HG03432 (cell line): ENCODE results near the gene ARHGAP44.
A peak's percentile ranks its signal among the peaks of the same experiment; 100 is the strongest.
"Not testable (repeated sequence)": the region's sequence is repeated elsewhere in the genome, so short reads cannot be mapped to it uniquely, and the experiment has no call there.

Experiments
- ATAC-seq: cut with Tn5 transposase; IDR thresholded peaks from one replicate; pipeline ENCODE4 v1.9.1; 2021; ENCODE audit warnings: mild to moderate bottlenecking, moderate library complexity; ENCODE audit not compliant: unreplicated experiment

The ARHGAP44 gene

GRCh38 chr17:12814718-12815117 is 25.4 kb downstream of the ARHGAP44 start:
- no peak for ATAC-seq

GRCh38 chr17:12815642-12816141 is 26.4 kb downstream of the ARHGAP44 start:
- ATAC-seq, result peak; percentile 100

GRCh38 chr17:12821376-12821940 is 32.2 kb downstream of the ARHGAP44 start:
- ATAC-seq, result no peak

- no peak for ATAC-seq
Observed at GRCh38 chr17:12826431-12826830, 37.1 kb downstream of the ARHGAP44 start.

- ATAC-seq, result no peak
Observed at GRCh38 chr17:12830777-12831247, 41.5 kb downstream of the ARHGAP44 start.

GRCh38 chr17:12831839-12832238 is 42.5 kb downstream of the ARHGAP44 start:
- no peak for ATAC-seq

GRCh38 chr17:12839042-12839441 is 49.7 kb downstream of the ARHGAP44 start:
- no peak for ATAC-seq

GRCh38 chr17:12842936-12843335 is 53.6 kb downstream of the ARHGAP44 start:
- ATAC-seq, result no peak

- ATAC-seq, result no peak
Observed at GRCh38 chr17:12850996-12851395, 61.7 kb downstream of the ARHGAP44 start.

GRCh38 chr17:12851901-12852435 is 62.7 kb downstream of the ARHGAP44 start:
- ATAC-seq, result no peak

GRCh38 chr17:12853921-12854320 is 64.6 kb downstream of the ARHGAP44 start:
- no peak for ATAC-seq

- ATAC-seq, result no peak
Observed at GRCh38 chr17:12856416-12856815, 67.1 kb downstream of the ARHGAP44 start.

GRCh38 chr17:12857592-12857991 is 68.3 kb downstream of the ARHGAP44 start:
- ATAC-seq, result no peak

- ATAC-seq, result peak; percentile 46
Observed at GRCh38 chr17:12859520-12859919, 70.2 kb downstream of the ARHGAP44 start.

GRCh38 chr17:12865769-12866168 is 76.5 kb downstream of the ARHGAP44 start:
- ATAC-seq, result no peak

- no peak for ATAC-seq
Observed at GRCh38 chr17:12866244-12866643, 76.9 kb downstream of the ARHGAP44 start.

GRCh38 chr17:12867726-12868125 is 78.4 kb downstream of the ARHGAP44 start:
- ATAC-seq, result no peak

GRCh38 chr17:12873415-12874125 is 84.3 kb downstream of the ARHGAP44 start:
- ATAC-seq, result not testable (repeated sequence)

GRCh38 chr17:12877953-12878669 is 88.8 kb downstream of the ARHGAP44 start:
- ATAC-seq, result no peak

- ATAC-seq, result not testable (repeated sequence)
Observed at GRCh38 chr17:12879096-12879495, 89.8 kb downstream of the ARHGAP44 start.

- no peak for ATAC-seq
Observed at GRCh38 chr17:12883472-12883871, 94.2 kb downstream of the ARHGAP44 start.
